Measurements from ENCODE around the gene PCDHB14.

Gene PCDHB14

GRCh38 chr5:141261238-141261546 lies 38.0 kb downstream of the PCDHB14 start:
- H3K4me3 ChIP-seq (ENCODE audit: low read length): no peak overlapping the region
- TF ChIP-seq CTCF (conservative IDR thresholded peaks at IDR 0.05; ENCODE audit: low read depth, low read length): no peak
- no peak for DNase-seq (ENCODE audit: low read depth)

- no peak for TF ChIP-seq CTCF (conservative IDR thresholded peaks at IDR 0.05; ENCODE audit: low read depth, low read length)
- no peak for DNase-seq (ENCODE audit: low read depth)
- no peak overlapping the region for H3K4me3 ChIP-seq (ENCODE audit: low read length)
These were observed 46.1 kb downstream of the PCDHB14 start for GRCh38 chr5:141269195-141269594.

DNA sequence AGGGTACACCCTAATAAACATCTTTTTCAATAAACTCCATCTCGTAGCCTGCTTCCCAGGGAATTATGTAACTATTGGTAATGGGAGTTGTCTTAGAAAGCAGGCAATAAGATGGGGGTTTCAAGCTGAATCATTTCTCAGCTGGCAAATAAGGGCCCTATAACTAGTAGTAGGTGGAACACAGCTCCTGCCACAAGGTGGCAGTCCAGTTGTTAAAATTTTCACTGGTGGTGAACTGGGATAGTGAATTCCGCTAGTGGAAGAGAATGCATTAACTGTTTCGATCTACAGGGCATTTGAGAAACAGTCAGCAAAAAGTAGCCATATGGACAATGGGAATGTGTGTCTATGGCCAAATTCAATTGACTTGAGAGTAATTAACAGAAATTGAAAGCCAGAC lies 49.8 kb downstream of the PCDHB14 start:
- H3K4me3 ChIP-seq (ENCODE audit: low read length): no peak overlapping the region
- TF ChIP-seq CTCF (conservative IDR thresholded peaks at IDR 0.05; ENCODE audit: low read depth, low read length): no peak
- DNase-seq (ENCODE audit: low read depth): no peak

All from retinal pigment epithelial cell (primary cell).